H9 (cell line): ENCODE results near the gene CLCN2. TPM values are rescaled to one million over a fixed set of nuclear protein-coding genes. Genes with fewer than 3 reads are reported as not detected.
A peak's percentile ranks its signal among the peaks of the same experiment; 100 is the strongest.

Experiments used
- DNase-seq: peaks from one replicate; pipeline ENCODE4 v3.0.0-alpha.2; 2017
- H2AFZ ChIP-seq: one replicate; pipeline ENCODE4 v1.6.1; 2013; ENCODE audit warnings: mild to moderate bottlenecking, low read length, control low read depth, moderate library complexity
- H2AK5ac ChIP-seq: 2 replicates; pipeline ENCODE4 v1.6.1; 2013; ENCODE audit warnings: low read length, control low read depth, mixed read lengths; ENCODE audit not compliant: insufficient read length
- H2BK120ac ChIP-seq: one replicate; pipeline ENCODE4 v1.6.1; 2013; ENCODE audit warnings: low read depth, mild to moderate bottlenecking, low read length, control low read depth, inconsistent platforms; ENCODE audit not compliant: poor library complexity, severe bottlenecking
- H2BK12ac ChIP-seq: 2 replicates; pipeline ENCODE4 v1.6.1; 2013; ENCODE audit warnings: low read length, control low read depth, mixed read lengths, low read depth; ENCODE audit not compliant: insufficient read length
- H2BK15ac ChIP-seq: 2 replicates; pipeline ENCODE4 v1.6.1; 2013; ENCODE audit warnings: low read depth, low read length, control low read depth
- H2BK20ac ChIP-seq: one replicate; pipeline ENCODE4 v1.6.1; 2013; ENCODE audit warnings: low read depth, mild to moderate bottlenecking, low read length, control low read depth, inconsistent platforms; ENCODE audit not compliant: poor library complexity, severe bottlenecking
- H2BK5ac ChIP-seq: 2 replicates; pipeline ENCODE4 v1.6.1; 2013; ENCODE audit warnings: low read length, control low read depth, mixed read lengths; ENCODE audit not compliant: insufficient read length
- H3K14ac ChIP-seq: 2 replicates; pipeline ENCODE4 v1.6.1; 2013; ENCODE audit warnings: low read length, control low read depth; ENCODE audit not compliant: insufficient read depth
- H3K18ac ChIP-seq: 2 replicates; pipeline ENCODE4 v1.6.1; 2013; ENCODE audit warnings: low read depth, mild to moderate bottlenecking, mixed read lengths, low read length, control low read depth; ENCODE audit not compliant: insufficient read length
- H3K23ac ChIP-seq: 2 replicates; pipeline ENCODE4 v1.6.1; 2013; ENCODE audit warnings: low read length, control low read depth, mixed read lengths, low read depth; ENCODE audit not compliant: insufficient read length
- H3K23me2 ChIP-seq: 2 replicates; pipeline ENCODE4 v1.6.1; 2013; ENCODE audit warnings: low read depth, mild to moderate bottlenecking, mixed read lengths, low read length, control low read depth; ENCODE audit not compliant: insufficient read length, poor library complexity, severe bottlenecking
- H3K27ac ChIP-seq: 2 replicates; pipeline ENCODE4 v1.5.1; 2013; ENCODE audit warnings: low read length, control low read depth, mixed read lengths, low read depth; ENCODE audit not compliant: insufficient read length
- H3K27me3 ChIP-seq: 2 replicates; pipeline ENCODE4 v1.6.1; 2013; ENCODE audit warnings: low read length, control low read depth, inconsistent platforms; ENCODE audit not compliant: insufficient read depth
- H3K4ac ChIP-seq: 2 replicates; pipeline ENCODE4 v1.6.1; 2013; ENCODE audit warnings: low read depth, mild to moderate bottlenecking, control low read depth, inconsistent platforms, low read length, moderate library complexity
- H3K4me1 ChIP-seq: 2 replicates; pipeline ENCODE4 v1.6.1; 2013; ENCODE audit warnings: low read length, control low read depth, inconsistent platforms; ENCODE audit not compliant: insufficient read depth
- H3K4me2 ChIP-seq: 2 replicates; pipeline ENCODE4 v1.6.1; 2013; ENCODE audit warnings: low read length, control low read depth, mixed read lengths; ENCODE audit not compliant: insufficient read length, insufficient read depth
- H3K56ac ChIP-seq: 2 replicates; pipeline ENCODE4 v1.6.1; 2013; ENCODE audit warnings: low read depth, mild to moderate bottlenecking, mixed read lengths, low read length, control low read depth; ENCODE audit not compliant: insufficient read length
- H3K79me1 ChIP-seq: 2 replicates; pipeline ENCODE4 v1.6.1; 2013; ENCODE audit warnings: low read depth, mild to moderate bottlenecking, moderate library complexity, low read length, control low read depth, inconsistent platforms; ENCODE audit not compliant: insufficient read depth, poor library complexity, severe bottlenecking
- H3K79me2 ChIP-seq: 2 replicates; pipeline ENCODE4 v1.6.1; 2013; ENCODE audit warnings: low read length, control low read depth, inconsistent platforms; ENCODE audit not compliant: insufficient read depth
- H3K9ac ChIP-seq: 2 replicates; pipeline ENCODE4 v1.6.1; 2013; ENCODE audit warnings: low read length, control low read depth, mixed read lengths; ENCODE audit not compliant: insufficient read length; ENCODE audit errors: extremely low read depth
- H3K9me3 ChIP-seq: one replicate; pipeline ENCODE4 v1.6.1; 2013; ENCODE audit warnings: low read depth, low read length, inconsistent platforms; ENCODE audit not compliant: control insufficient read depth
- H3T11ph ChIP-seq: one replicate; pipeline ENCODE4 v1.6.1; 2013; ENCODE audit warnings: mild to moderate bottlenecking, low read length, control low read depth, inconsistent platforms
- H4K20me1 ChIP-seq: one replicate; pipeline ENCODE4 v1.6.1; 2013; ENCODE audit not compliant: control insufficient read depth, insufficient read length, insufficient read depth
- H4K5ac ChIP-seq: 2 replicates; pipeline ENCODE4 v1.6.1; 2013; ENCODE audit warnings: low read depth, mild to moderate bottlenecking, mixed read lengths, low read length, control low read depth; ENCODE audit not compliant: insufficient read length
- H4K8ac ChIP-seq: replicated peaks from 2 replicates; pipeline ENCODE4 v1.6.1; 2013; ENCODE audit warnings: low read length, control low read depth, mixed read lengths, low read depth; ENCODE audit not compliant: insufficient read length
- H4K91ac ChIP-seq: 2 replicates; pipeline ENCODE4 v1.6.1; 2013; ENCODE audit warnings: low read depth, mild to moderate bottlenecking, moderate library complexity, mixed read lengths, low read length, control low read depth; ENCODE audit not compliant: insufficient read length
- H3K27ac Mint-ChIP-seq, 3 experiments: 2 replicates in 2 of 3; 3 replicates in 1 of 3; pipeline ENCODE4 v1.8.0; 2020 to 2021; ENCODE audit warnings: mixed read lengths in 3 of 3, mild to moderate bottlenecking in 1 of 3, moderate library complexity in 1 of 3
- H3K27me3 Mint-ChIP-seq: 2 replicates; pipeline ENCODE4 v1.8.0; 2021; ENCODE audit warnings: low read depth, mild to moderate bottlenecking, moderate library complexity, mixed read lengths
- H3K36me3 Mint-ChIP-seq, 3 experiments: 2 replicates in 2 of 3; 3 replicates in 1 of 3; pipeline ENCODE4 v1.8.0; 2020 to 2021; ENCODE audit warnings: low read depth in 3 of 3, mixed read lengths in 3 of 3; ENCODE audit not compliant: insufficient read depth in 1 of 3
- H3K4me1 Mint-ChIP-seq, 2 experiments: 2 replicates each; pipeline ENCODE4 v1.8.0; 2020; ENCODE audit warnings: mixed read lengths in 2 of 2
- H3K4me3 Mint-ChIP-seq, 2 experiments: 2 replicates in 1 of 2; 3 replicates in 1 of 2; pipeline ENCODE4 v1.8.0; 2020 to 2021; ENCODE audit warnings: mild to moderate bottlenecking in 2 of 2, mixed read lengths in 2 of 2, moderate library complexity in 1 of 2
- H3K9me3 Mint-ChIP-seq, 2 experiments: 2 replicates in 1 of 2; 3 replicates in 1 of 2; pipeline ENCODE4 v1.8.0; 2020; ENCODE audit warnings: mild to moderate bottlenecking in 2 of 2, mixed read lengths in 2 of 2, moderate library complexity in 1 of 2
- WGBS: extraction: QIAGEN DNeasy Blood & Tissue Kit; methylation state at CpG from one replicate; pipeline ENCODE4 v1.1.7; 2013; ENCODE audit warnings: missing lambda C conversion rate, low lambda C conversion rate, mixed read lengths; ENCODE audit not compliant: insufficient read length; ENCODE audit errors: extremely low coverage; 5-methylcytosine and 5-hydroxymethylcytosine counted together
- total RNA-seq: library from RNA; stranded (reverse); gene quantifications from 2 replicates; pipeline ENCODE4 v1.2.1, GENCODE V29; 2021
- TF ChIP-seq, protein P1 (sequence below): fragments of 200-600 bp; sonication (generic); conservative IDR thresholded peaks from 3 replicates; pipeline ENCODE4 v1.8.0; 2021; ENCODE audit warnings: antibody characterized with exemption, mild to moderate bottlenecking

The CLCN2 gene
- total RNA-seq, 1 experiment from 2014 or later = 17.2 TPM

DNA sequence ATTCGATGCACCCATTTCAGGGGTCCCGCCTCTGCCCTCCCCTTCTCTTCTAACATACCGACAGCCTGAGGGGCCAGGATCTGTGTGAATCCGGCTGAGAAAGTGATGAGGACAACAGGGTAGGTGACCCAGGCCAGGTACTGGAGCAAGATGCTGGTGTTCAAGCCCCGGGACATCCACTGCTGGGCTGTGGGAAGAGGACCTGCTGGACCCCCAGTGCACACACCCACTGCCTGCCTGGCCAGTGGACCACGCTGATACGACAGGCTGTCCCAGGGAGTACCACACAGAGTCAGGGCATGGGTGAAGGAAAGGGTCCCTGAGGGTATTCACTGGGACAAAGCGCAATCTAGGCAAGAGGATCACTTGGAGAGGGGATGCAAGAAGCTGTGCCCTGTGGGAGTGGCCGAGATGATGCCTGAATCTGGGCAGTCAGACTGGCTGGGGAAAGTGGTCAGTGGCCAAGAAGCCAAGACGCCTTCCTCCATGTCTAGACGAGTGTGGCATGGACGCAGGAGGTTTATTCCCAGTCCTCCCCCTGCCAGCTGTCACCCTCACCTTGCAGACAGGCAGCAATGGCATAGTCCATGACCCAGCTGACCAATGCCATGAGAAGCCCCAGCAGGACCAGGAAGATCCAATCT lies 3.2 kb downstream of the CLCN2 start:
- DNase-seq = peak; percentile 21
- Histone ChIP-seq H4K8ac (no peak overlapping the region), H2AK5ac (no peak overlapping the region), H3K23ac (no peak overlapping the region), H3K9me3 (no peaks in the 10 kb centered on the region), H2BK12ac (no peak overlapping the region), H3K27ac (no peak overlapping the region), H3K56ac (no peak overlapping the region), H4K5ac (no peak overlapping the region), H3K18ac (no peak overlapping the region), H3T11ph (no peak overlapping the region), H3K4me1 (peaks cover 2% of the 10 kb centered on the region; the same call in 1 of the 2 replicates), H3K4me2 (no peak overlapping the region), H2BK15ac (no peak overlapping the region), H2BK20ac (no peak overlapping the region), H3K9ac (no peak overlapping the region), H2BK120ac (no peak overlapping the region), H4K20me1 (no peaks in the 10 kb centered on the region), H4K91ac (no peak overlapping the region), H2BK5ac (no peak overlapping the region), H2AFZ (no peak overlapping the region), H3K23me2 (peaks cover 20% of the 10 kb centered on the region), H3K27me3 (no peaks in the 10 kb centered on the region; the same call in 1 of the 2 replicates), H3K79me2 (no peaks in the 10 kb centered on the region; the same call in 1 of the 2 replicates), H3K14ac (no peak overlapping the region), H3K4ac (no peak overlapping the region), H3K79me1 (no peaks in the 10 kb centered on the region)
- Mint-ChIP-seq H3K36me3 (peaks cover 15 to 36% (median 29%) of the 10 kb centered on the region in 3 experiments; a peak in 6 of 7 replicates), H3K27me3 (peaks cover 8% of the 10 kb centered on the region), H3K27ac (no peak overlapping the region), H3K4me1 (peaks cover 18 to 24% of the 10 kb centered on the region in 2 experiments), H3K9me3 (no peaks in the 10 kb centered on the region; a peak in 1 of 5 replicates), H3K4me3 (no peak overlapping the region; a peak in 2 of 5 replicates)
- no CpG with 5 or more reads among the region's 12 CpGs for WGBS
- TF ChIP-seq, protein P1, sequence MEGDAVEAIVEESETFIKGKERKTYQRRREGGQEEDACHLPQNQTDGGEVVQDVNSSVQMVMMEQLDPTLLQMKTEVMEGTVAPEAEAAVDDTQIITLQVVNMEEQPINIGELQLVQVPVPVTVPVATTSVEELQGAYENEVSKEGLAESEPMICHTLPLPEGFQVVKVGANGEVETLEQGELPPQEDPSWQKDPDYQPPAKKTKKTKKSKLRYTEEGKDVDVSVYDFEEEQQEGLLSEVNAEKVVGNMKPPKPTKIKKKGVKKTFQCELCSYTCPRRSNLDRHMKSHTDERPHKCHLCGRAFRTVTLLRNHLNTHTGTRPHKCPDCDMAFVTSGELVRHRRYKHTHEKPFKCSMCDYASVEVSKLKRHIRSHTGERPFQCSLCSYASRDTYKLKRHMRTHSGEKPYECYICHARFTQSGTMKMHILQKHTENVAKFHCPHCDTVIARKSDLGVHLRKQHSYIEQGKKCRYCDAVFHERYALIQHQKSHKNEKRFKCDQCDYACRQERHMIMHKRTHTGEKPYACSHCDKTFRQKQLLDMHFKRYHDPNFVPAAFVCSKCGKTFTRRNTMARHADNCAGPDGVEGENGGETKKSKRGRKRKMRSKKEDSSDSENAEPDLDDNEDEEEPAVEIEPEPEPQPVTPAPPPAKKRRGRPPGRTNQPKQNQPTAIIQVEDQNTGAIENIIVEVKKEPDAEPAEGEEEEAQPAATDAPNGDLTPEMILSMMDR = no peak
